Activated naive CD8-positive, alpha-beta T cell (primary cell): ENCODE results near the gene NISCH.

Source experiments
- H3K27ac Mint-ChIP-seq: one replicate; pipeline ENCODE4 v1.8.0; 2021; ENCODE audit warnings: mixed read lengths
- H3K27me3 Mint-ChIP-seq: one replicate; pipeline ENCODE4 v1.8.0; 2021; ENCODE audit warnings: mixed read lengths
- H3K36me3 Mint-ChIP-seq: one replicate; pipeline ENCODE4 v1.8.0; 2021; ENCODE audit warnings: mixed read lengths
- H3K4me1 Mint-ChIP-seq: one replicate; pipeline ENCODE4 v1.8.0; 2021; ENCODE audit warnings: low read depth, mixed read lengths
- H3K4me3 Mint-ChIP-seq: one replicate; pipeline ENCODE4 v1.8.0; 2021; ENCODE audit warnings: mild to moderate bottlenecking, mixed read lengths
- H3K9me3 Mint-ChIP-seq: one replicate; pipeline ENCODE4 v1.8.0; 2021; ENCODE audit warnings: low read depth, mixed read lengths

The NISCH gene

GRCh38 chr3:52495777-52496602, 40.6 kb downstream of the NISCH start:
- H3K4me3 Mint-ChIP-seq: no peak overlapping the region
- no peaks in the 10 kb centered on the region for H3K36me3 Mint-ChIP-seq
- no peak overlapping the region for H3K27ac Mint-ChIP-seq
- H3K4me1 Mint-ChIP-seq: peaks cover 3% of the 10 kb centered on the region
- no peaks in the 10 kb centered on the region for H3K27me3 Mint-ChIP-seq
- no peaks in the 10 kb centered on the region for H3K9me3 Mint-ChIP-seq

GRCh38 chr3:52498137-52499054, 43.0 kb downstream of the NISCH start:
- Mint-ChIP-seq H3K36me3 (no peaks in the 10 kb centered on the region), H3K9me3 (no peaks in the 10 kb centered on the region), H3K4me3 (no peak overlapping the region), H3K27ac (no peak overlapping the region), H3K4me1 (peaks cover 3% of the 10 kb centered on the region), H3K27me3 (no peaks in the 10 kb centered on the region)

GRCh38 chr3:52501046-52501445, 45.6 kb downstream of the NISCH start:
- no peaks in the 10 kb centered on the region for H3K27me3 Mint-ChIP-seq
- H3K36me3 Mint-ChIP-seq: no peaks in the 10 kb centered on the region
- no peaks in the 10 kb centered on the region for H3K9me3 Mint-ChIP-seq
- H3K27ac Mint-ChIP-seq: no peak overlapping the region
- H3K4me3 Mint-ChIP-seq: no peak overlapping the region
- no peaks in the 10 kb centered on the region for H3K4me1 Mint-ChIP-seq

GRCh38 chr3:52502001-52502400, 46.6 kb downstream of the NISCH start:
- H3K4me3 Mint-ChIP-seq: no peak overlapping the region
- H3K27ac Mint-ChIP-seq: no peak overlapping the region
- H3K4me1 Mint-ChIP-seq: no peaks in the 10 kb centered on the region
- no peaks in the 10 kb centered on the region for H3K36me3 Mint-ChIP-seq
- H3K27me3 Mint-ChIP-seq: no peaks in the 10 kb centered on the region
- no peaks in the 10 kb centered on the region for H3K9me3 Mint-ChIP-seq

GRCh38 chr3:52502808-52503350, 47.5 kb downstream of the NISCH start:
- H3K27ac Mint-ChIP-seq: no peak overlapping the region
- no peaks in the 10 kb centered on the region for H3K4me1 Mint-ChIP-seq
- no peaks in the 10 kb centered on the region for H3K9me3 Mint-ChIP-seq
- H3K36me3 Mint-ChIP-seq: no peaks in the 10 kb centered on the region
- no peaks in the 10 kb centered on the region for H3K27me3 Mint-ChIP-seq
- no peak overlapping the region for H3K4me3 Mint-ChIP-seq

- Mint-ChIP-seq H3K9me3 (no peaks in the 10 kb centered on the region), H3K4me1 (no peaks in the 10 kb centered on the region), H3K27me3 (no peaks in the 10 kb centered on the region), H3K27ac (no peak overlapping the region), H3K36me3 (no peaks in the 10 kb centered on the region), H3K4me3 (no peak overlapping the region)
Measured at GRCh38 chr3:52503788-52504424, 48.5 kb downstream of the NISCH start.

GRCh38 chr3:52504977-52505376, 49.6 kb downstream of the NISCH start:
- H3K9me3 Mint-ChIP-seq: no peaks in the 10 kb centered on the region
- H3K4me3 Mint-ChIP-seq: no peak overlapping the region
- no peaks in the 10 kb centered on the region for H3K27me3 Mint-ChIP-seq
- no peaks in the 10 kb centered on the region for H3K4me1 Mint-ChIP-seq
- H3K27ac Mint-ChIP-seq: no peak overlapping the region
- no peaks in the 10 kb centered on the region for H3K36me3 Mint-ChIP-seq

- Mint-ChIP-seq H3K36me3 (no peaks in the 10 kb centered on the region), H3K27ac (no peak overlapping the region), H3K27me3 (no peaks in the 10 kb centered on the region), H3K9me3 (no peaks in the 10 kb centered on the region), H3K4me3 (no peak overlapping the region), H3K4me1 (no peaks in the 10 kb centered on the region)
Measured at GRCh38 chr3:52506266-52506966, 51.0 kb downstream of the NISCH start.

GRCh38 chr3:52507359-52507758, 52.0 kb downstream of the NISCH start:
- no peak overlapping the region for H3K4me3 Mint-ChIP-seq
- H3K27ac Mint-ChIP-seq: no peak overlapping the region
- no peaks in the 10 kb centered on the region for H3K4me1 Mint-ChIP-seq
- no peaks in the 10 kb centered on the region for H3K27me3 Mint-ChIP-seq
- no peaks in the 10 kb centered on the region for H3K9me3 Mint-ChIP-seq
- no peaks in the 10 kb centered on the region for H3K36me3 Mint-ChIP-seq

GRCh38 chr3:52509753-52510328, 54.4 kb downstream of the NISCH start:
- no peaks in the 10 kb centered on the region for H3K36me3 Mint-ChIP-seq
- H3K27me3 Mint-ChIP-seq: no peaks in the 10 kb centered on the region
- H3K27ac Mint-ChIP-seq: no peak overlapping the region
- H3K9me3 Mint-ChIP-seq: no peaks in the 10 kb centered on the region
- no peaks in the 10 kb centered on the region for H3K4me1 Mint-ChIP-seq
- no peak overlapping the region for H3K4me3 Mint-ChIP-seq

GRCh38 chr3:52511509-52511908, 56.1 kb downstream of the NISCH start:
- Mint-ChIP-seq H3K9me3 (no peaks in the 10 kb centered on the region), H3K27ac (no peak overlapping the region), H3K4me3 (no peak overlapping the region), H3K4me1 (no peaks in the 10 kb centered on the region), H3K27me3 (no peaks in the 10 kb centered on the region), H3K36me3 (no peaks in the 10 kb centered on the region)

- Mint-ChIP-seq H3K36me3 (no peaks in the 10 kb centered on the region), H3K4me3 (no peak overlapping the region), H3K4me1 (no peaks in the 10 kb centered on the region), H3K27ac (no peak overlapping the region), H3K27me3 (no peaks in the 10 kb centered on the region), H3K9me3 (no peaks in the 10 kb centered on the region)
Measured at GRCh38 chr3:52512105-52512504, 56.7 kb downstream of the NISCH start.

GRCh38 chr3:52512727-52513126, 57.3 kb downstream of the NISCH start:
- Mint-ChIP-seq H3K9me3 (no peaks in the 10 kb centered on the region), H3K4me3 (no peak overlapping the region), H3K36me3 (no peaks in the 10 kb centered on the region)

GRCh38 chr3:52513281-52513680, 57.9 kb downstream of the NISCH start:
- Mint-ChIP-seq H3K4me3 (no peak overlapping the region), H3K9me3 (no peaks in the 10 kb centered on the region), H3K27me3 (no peaks in the 10 kb centered on the region), H3K4me1 (no peaks in the 10 kb centered on the region), H3K27ac (no peak overlapping the region), H3K36me3 (no peaks in the 10 kb centered on the region)

More at GRCh38 chr3:52512727-52513126, 57.3 kb downstream of the NISCH start:
- H3K4me1 Mint-ChIP-seq: no peaks in the 10 kb centered on the region
- no peak overlapping the region for H3K27ac Mint-ChIP-seq
- no peaks in the 10 kb centered on the region for H3K27me3 Mint-ChIP-seq
